Suppressor macrophage (primary cell): Measurements from ENCODE around the gene DBNL.

Experiments used
- DNase-seq, 4 experiments: peaks; one replicate each; pipeline ENCODE4 v3.0.0-alpha.2; 2020 to 2022

Gene DBNL

DNA sequence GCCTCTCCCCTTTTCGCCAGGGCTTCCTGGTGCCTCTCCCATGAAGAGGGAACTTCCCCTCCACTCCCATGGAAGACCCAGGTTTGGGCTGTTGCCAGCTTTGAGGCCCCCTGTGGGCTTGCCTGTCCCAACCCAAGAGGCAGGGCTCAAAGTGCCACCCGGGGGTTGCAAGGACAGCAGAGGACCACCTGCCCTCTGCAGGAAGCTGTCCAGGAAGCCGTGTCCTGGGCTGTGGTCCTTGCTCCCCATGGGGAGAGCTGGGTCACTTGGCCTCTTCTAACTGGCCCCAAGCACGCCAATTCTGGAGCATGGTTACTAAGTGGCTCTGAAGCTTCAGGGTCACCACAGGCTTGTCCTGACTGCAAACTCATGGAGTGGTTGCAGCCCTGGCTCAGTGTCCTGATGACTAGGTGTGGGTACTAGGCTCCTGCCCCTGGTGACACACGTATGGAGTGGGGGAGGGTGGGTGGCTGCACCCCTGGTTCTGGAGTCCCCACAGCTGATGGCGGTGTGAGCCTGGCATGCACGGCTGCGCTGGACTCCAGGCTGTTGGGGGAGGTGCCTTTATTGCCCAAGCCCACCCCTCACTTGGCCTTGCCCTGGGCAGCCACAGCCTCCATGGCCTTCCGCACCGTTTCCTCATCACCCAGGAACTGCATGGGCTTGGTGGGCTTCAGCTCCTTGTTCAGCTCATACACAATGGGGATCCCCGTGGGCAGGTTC, 17.8 kb downstream of the DBNL start:
- no peak for DNase-seq

DNA sequence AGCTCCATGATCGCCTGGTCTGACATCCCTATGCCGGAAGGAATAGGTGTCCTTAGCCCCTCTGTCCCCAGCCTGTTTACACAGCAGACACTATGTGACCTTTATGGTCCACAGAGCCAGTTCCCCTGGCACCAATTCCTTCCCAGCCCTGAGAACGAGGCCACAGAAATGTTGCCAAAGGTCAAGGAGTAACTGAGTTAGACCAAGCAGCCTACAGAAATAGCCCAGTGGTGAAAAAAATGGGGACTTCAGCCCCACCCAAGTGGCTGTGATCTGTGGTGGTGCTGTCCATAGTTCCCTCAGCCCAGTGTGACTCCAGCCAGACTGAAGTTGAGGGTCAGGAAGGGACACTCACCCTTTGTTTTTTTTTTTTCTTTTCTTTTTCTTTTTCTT, 18.4 kb downstream of the DBNL start:
- no peak for DNase-seq

- no peak for DNase-seq
Observed at GRCh38 chr7:44063547-44063893, 19.0 kb downstream of the DBNL start.

GRCh38 chr7:44063894-44064651, 19.6 kb downstream of the DBNL start:
- no peak for DNase-seq

- no peak for DNase-seq
Observed at GRCh38 chr7:44064791-44065430, 20.4 kb downstream of the DBNL start.

- peak in 1 of 4 experiments; percentile 31 for DNase-seq
Observed at GRCh38 chr7:44065431-44066110, 21.1 kb downstream of the DBNL start, which contains the start of gene PGAM2. PGAM2 (minus strand) TSS chr7:44065567; CDS start chr7:44065529, 38 bp downstream.

- no peak for DNase-seq
Observed at GRCh38 chr7:44066111-44066460, 21.6 kb downstream of the DBNL start.

DNA sequence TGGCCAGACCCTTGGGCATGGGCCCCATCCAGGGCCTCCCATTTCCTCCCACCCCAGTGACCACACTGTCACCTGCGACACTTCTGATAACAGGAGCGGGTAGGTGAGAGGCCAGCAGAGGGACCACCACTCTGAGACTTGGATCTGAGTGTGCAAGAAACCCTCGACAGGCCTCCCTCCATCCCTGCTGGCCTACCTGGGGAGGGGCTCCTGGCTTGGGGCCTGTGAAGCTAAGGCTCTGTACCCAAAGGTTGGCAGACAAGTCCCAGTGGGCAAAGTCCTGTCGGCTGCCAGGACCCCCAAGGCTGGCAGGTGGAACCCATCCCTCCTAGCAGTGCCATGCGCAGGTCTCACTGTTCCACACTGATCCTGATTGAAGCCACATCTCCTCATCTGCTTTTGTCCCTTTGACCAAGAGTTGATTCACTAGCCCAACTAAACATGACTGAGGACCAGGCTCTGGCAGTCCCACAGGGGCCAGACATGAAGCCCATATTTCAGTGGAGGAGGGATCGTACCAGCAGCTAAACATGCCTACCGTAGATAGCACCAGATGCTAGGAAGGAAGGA, 22.1 kb downstream of the DBNL start:
- no peak for DNase-seq

DNA sequence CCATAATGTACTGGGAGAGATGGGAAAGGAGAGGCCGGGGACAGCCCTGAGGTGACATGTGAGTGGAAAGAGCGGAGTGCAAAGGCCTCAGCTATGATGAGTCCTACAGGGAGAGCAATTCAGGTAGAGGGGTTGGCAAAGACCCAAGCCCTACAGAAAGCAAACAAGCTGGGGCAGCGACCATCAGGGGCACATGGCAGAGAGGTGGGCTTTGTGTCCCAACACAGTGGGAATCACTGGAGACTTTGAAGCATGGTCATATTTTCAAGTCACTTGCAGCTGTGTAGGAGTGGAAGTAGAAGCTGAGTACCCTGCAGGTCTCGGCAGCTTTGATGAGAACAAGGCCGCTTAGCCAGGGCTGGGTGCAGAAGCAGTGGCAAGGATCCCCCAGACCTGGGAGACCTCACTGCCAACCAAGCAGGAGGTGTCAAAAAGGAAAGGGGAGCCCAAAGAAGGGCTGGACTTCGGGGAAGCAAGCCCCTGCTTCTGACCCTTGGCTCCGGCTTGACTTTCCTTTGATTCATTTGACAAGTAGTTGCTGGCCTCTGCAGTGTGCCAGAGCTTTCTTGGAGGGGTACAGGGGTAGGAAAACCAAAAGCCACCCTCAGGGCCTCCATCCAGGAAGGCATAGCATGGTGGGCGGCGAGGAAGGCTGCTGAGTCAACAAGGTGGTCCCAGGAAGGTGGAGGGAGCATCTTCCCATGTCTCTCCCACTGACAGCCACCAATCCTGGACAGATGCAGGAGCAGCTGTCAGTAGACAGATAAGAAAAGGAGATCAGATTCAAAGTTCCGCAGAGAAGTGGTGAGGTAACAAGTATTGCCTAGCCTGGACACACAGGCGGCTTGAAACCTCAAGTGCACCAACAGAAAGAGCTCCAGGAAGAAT, 22.8 kb downstream of the DBNL start:
- no peak for DNase-seq

DNA sequence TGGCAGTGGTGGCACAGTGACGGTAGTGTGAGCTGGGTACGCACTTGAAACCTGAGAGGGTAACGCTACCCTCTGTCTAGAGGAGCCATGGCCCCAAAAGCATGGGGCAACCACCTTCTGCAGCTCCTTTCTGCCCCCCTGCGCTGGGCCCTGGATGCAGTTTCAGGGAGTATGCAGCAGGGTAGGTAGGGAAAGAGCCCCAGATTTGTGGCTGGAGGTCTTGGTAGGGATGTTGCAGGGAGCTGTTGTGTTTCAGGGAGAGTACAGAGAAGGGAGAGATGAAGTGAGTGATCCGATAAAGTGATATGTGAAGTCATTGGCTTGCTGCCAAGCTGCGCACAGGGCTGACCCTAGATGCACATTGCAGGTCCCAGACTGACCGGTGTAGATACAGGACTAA, 23.6 kb downstream of the DBNL start:
- DNase-seq, result no peak

GRCh38 chr7:44071726-44072363, 27.3 kb downstream of the DBNL start:
- DNase-seq, result peak in 1 of 4 experiments; percentile 38

DNA sequence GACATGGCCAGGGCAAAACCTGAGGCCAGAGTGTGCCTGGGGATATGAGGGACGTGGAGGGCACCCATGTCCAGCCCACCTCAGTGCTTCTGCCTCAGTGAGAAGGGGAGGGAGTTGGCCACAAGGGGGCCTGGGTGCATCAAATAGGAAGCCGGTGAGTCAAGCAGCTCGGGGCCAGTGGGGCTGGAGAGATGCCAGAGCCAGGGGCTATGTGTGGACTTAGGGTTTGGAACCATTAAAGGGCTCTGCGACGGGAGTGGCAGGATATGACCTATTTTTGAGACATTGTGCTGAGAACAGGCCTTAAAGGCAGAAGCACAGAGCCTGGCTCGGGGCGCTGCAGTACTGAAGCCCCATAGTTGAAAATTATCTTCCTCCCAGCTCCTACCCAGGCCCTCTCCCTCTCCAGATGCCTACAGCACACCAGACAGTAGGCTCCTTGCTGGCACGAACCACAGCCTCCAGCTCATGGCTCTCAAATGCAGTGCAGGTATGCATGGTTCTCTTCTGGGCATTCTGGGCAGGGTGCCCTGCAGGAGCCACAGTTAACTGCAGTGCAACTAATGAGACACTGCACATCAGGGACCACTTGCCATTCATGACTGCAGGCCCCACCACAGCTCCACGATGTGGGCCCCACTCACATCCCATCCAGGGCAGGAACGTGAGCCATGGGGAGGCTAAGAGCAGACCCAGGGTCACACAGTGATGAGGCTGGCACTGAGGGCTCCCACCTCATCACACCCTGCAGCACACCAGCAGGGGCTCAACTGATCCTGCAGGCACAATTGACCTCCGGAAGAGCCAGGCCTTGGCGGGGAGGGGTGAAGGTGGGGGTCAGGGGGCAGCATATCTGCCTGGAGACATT, 28.1 kb downstream of the DBNL start:
- peak; percentile 60 to 79 (median 68) for DNase-seq

DNA sequence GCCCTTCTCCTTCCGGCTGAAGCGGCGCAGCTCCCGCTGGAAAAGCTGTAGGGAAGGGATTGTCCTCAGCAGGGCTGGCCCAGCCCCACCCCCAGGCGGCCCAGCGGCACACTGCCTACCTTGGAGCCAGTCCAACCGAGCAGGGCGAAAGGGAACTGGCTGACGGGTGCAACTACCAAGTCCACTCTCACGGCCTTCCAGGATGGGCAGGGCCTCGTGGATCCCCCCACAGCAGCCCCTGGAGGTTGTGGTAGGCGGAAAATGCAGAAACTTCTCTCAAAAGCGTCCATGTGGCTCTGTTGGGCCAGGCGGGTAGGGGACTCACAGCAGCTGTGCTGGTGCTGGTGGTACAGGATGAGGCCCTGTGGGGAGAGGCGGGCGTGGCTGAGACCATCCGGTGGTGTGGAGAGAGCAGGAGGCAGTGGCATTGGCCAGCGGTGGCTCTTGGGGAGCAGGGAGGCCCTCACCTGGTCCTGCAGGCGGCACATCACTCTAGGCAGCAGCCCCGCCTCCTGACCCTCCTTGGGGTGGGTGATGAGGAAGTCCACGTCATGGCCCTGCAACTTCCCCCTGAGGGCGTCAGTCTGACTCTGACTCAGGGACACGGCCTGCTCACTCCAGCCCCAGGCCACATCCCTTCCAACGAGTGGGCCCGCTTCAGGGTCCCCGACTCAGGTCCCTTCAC, 29.3 kb downstream of the DBNL start:
- DNase-seq, result peak; percentile 91 to 96 (median 94)

GRCh38 chr7:44074349-44074695, 29.8 kb downstream of the DBNL start:
- no peak for DNase-seq

DNA sequence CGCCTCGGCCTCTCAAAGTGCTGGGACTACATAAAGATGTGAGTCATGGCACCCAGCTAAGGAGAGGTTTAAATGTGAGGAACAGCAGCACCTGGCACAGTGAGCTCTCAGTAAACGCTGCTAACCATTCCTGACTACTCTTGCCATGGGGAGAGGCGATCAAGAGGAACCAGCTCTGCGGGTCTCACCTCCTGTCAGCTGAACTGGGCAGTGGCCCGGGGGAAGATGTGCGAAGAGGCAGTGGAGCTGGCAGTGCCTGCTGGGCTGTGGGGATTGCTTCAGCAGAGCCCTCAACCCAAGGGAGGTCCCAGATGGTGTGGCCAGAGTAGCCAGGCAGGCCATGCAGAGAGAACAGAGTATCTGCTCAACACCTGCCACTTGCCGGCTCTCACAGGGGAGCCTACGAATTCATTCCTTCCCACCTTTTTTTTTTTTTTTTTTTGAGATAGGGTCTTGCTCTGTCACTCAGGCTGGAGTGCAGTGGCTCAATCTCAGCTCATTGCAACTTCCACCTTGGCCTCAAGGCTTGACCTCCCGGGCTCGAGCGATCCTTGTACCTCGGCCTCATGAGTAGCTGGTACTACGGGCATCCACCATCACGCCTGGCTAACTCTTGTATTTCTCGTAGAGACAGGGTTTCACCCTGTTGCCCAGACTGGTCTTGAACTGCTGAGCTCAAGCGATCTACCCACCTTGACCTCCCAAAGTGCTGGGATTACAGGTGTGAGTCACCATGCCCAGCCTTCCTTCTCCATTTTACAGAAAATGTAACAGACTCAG, 31.0 kb downstream of the DBNL start:
- DNase-seq, result no peak

GRCh38 chr7:44076101-44076895, 31.8 kb downstream of the DBNL start:
- no peak for DNase-seq

- DNase-seq, result no peak
Observed at GRCh38 chr7:44077061-44077460, 32.6 kb downstream of the DBNL start.

DNA sequence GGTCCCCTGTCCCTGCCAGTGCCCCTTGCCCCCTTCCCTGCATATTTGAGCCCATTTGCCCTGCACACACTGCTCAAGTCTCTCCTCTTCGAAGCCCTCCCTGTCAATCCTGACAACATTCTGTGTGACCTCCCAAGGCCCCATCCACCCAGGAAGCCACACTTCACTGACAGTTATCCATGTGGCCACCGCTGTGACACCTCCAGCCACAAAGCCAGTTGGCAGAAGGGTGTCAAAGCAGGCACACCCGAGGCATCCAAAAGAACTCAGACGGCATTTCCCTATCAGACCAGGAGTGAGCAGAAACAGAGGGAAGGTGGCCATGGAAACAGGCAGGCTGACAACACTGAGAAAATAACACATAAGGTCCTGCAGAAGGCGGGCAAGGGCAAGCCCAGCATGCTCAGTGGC, 33.2 kb downstream of the DBNL start:
- DNase-seq, result no peak
